ENCODE results near the gene RFTN1.

Gene RFTN1

GRCh38 chr3:16304061-16305010 is 209.2 kb downstream of the RFTN1 start:
- DNase-seq (ENCODE audit: low read depth in 2 of 2): no peak

- no peak for DNase-seq (ENCODE audit: low read depth in 2 of 2)
Observed at GRCh38 chr3:16303037-16303575, 210.4 kb downstream of the RFTN1 start.

- no peak for DNase-seq (ENCODE audit: low read depth in 2 of 2)
Observed at GRCh38 chr3:16302082-16302631, 211.3 kb downstream of the RFTN1 start.

- no peak for DNase-seq (ENCODE audit: low read depth in 2 of 2)
Observed at GRCh38 chr3:16301507-16301906, 212.0 kb downstream of the RFTN1 start.

- peak in 1 of 2 donors; percentile 28 for DNase-seq (ENCODE audit: low read depth in 2 of 2)
Observed at GRCh38 chr3:16300881-16301359, 212.6 kb downstream of the RFTN1 start.

GRCh38 chr3:16300307-16300706 is 213.2 kb downstream of the RFTN1 start:
- no peak for DNase-seq (ENCODE audit: low read depth in 2 of 2)

GRCh38 chr3:16299746-16300145 is 213.8 kb downstream of the RFTN1 start:
- no peak for DNase-seq (ENCODE audit: low read depth in 2 of 2)

GRCh38 chr3:16298891-16299290 is 214.6 kb downstream of the RFTN1 start:
- DNase-seq (ENCODE audit: low read depth in 2 of 2): no peak

GRCh38 chr3:16297997-16298885 is 215.3 kb downstream of the RFTN1 start:
- no peak for DNase-seq (ENCODE audit: low read depth in 2 of 2)

GRCh38 chr3:16295298-16295890 is 218.1 kb downstream of the RFTN1 start:
- DNase-seq (ENCODE audit: low read depth in 2 of 2): no peak

GRCh38 chr3:16294844-16295243 is 218.7 kb downstream of the RFTN1 start:
- DNase-seq (ENCODE audit: low read depth in 2 of 2): no peak

GRCh38 chr3:16290827-16291196 is 222.7 kb downstream of the RFTN1 start:
- DNase-seq (ENCODE audit: low read depth in 2 of 2): no peak

GRCh38 chr3:16290007-16290826 is 223.3 kb downstream of the RFTN1 start:
- peak; percentile 28 to 36 for DNase-seq (ENCODE audit: low read depth in 2 of 2)

- no peak for DNase-seq (ENCODE audit: low read depth in 2 of 2)
Observed at GRCh38 chr3:16289144-16289889, 224.2 kb downstream of the RFTN1 start.

- no peak for DNase-seq (ENCODE audit: low read depth in 2 of 2)
Observed at GRCh38 chr3:16288664-16289063, 224.8 kb downstream of the RFTN1 start.

GRCh38 chr3:16286751-16287543 is 226.6 kb downstream of the RFTN1 start:
- DNase-seq (ENCODE audit: low read depth in 2 of 2): no peak

GRCh38 chr3:16286161-16286560 is 227.3 kb downstream of the RFTN1 start:
- peak in 1 of 2 donors; percentile 56 for DNase-seq (ENCODE audit: low read depth in 2 of 2)

- DNase-seq (ENCODE audit: low read depth in 2 of 2): no peak
Observed at GRCh38 chr3:16284633-16285032, 228.9 kb downstream of the RFTN1 start.

GRCh38 chr3:16280671-16281070 is 232.8 kb downstream of the RFTN1 start:
- no peak for DNase-seq (ENCODE audit: low read depth in 2 of 2)
